GM23248 (cell line): ENCODE measurements around the gene DMC1. TPM values are rescaled to one million over a fixed set of nuclear protein-coding genes. Genes with fewer than 3 reads are reported as not detected.

Experiments
- DNase-seq: peaks from one replicate; pipeline ENCODE4 v3.0.0-alpha.2; 2015
- H2AFZ ChIP-seq: fragments of 200-600 bp; sonication (generic); 2 replicates; pipeline ENCODE4 v1.6.1; 2016; ENCODE audit warnings: antibody characterized with exemption
- H3F3A ChIP-seq: fragments of 200-600 bp; sonication (generic); 2 replicates; pipeline ENCODE4 v1.6.1; 2016; ENCODE audit warnings: mild to moderate bottlenecking, antibody characterized with exemption, mixed run types; ENCODE audit not compliant: insufficient read depth
- H3K27ac ChIP-seq: fragments of 200-600 bp; sonication (generic); 2 replicates; pipeline ENCODE4 v1.5.1; 2016; ENCODE audit warnings: mild to moderate bottlenecking
- H3K27me3 ChIP-seq: fragments of 200-600 bp; sonication (generic); replicated peaks from 2 replicates; pipeline ENCODE4 v1.6.1; 2016; ENCODE audit warnings: mild to moderate bottlenecking; ENCODE audit not compliant: insufficient read depth
- H3K36me3 ChIP-seq: fragments of 200-600 bp; sonication (generic); 2 replicates; pipeline ENCODE4 v1.6.1; 2016; ENCODE audit warnings: low read depth, mild to moderate bottlenecking
- H3K4me1 ChIP-seq: fragments of 200-600 bp; sonication (generic); 2 replicates; pipeline ENCODE4 v1.6.1; 2016; ENCODE audit warnings: mild to moderate bottlenecking; ENCODE audit not compliant: insufficient read depth
- H3K4me2 ChIP-seq: fragments of 200-600 bp; sonication (generic); one replicate; pipeline ENCODE4 v1.6.1; 2016; ENCODE audit warnings: mild to moderate bottlenecking; ENCODE audit not compliant: unreplicated experiment
- H3K4me3 ChIP-seq: fragments of 200-600 bp; sonication (generic); 2 replicates; pipeline ENCODE4 v1.5.1; 2016; ENCODE audit warnings: mild to moderate bottlenecking
- H3K79me2 ChIP-seq: fragments of 200-600 bp; sonication (generic); 2 replicates; pipeline ENCODE4 v1.6.1; 2016; ENCODE audit warnings: mild to moderate bottlenecking; ENCODE audit not compliant: insufficient read depth
- H3K9ac ChIP-seq: fragments of 200-600 bp; sonication (generic); 2 replicates; pipeline ENCODE4 v1.6.1; 2016; ENCODE audit warnings: mild to moderate bottlenecking
- H3K9me2 ChIP-seq: fragments of 200-600 bp; sonication (generic); 2 replicates; pipeline ENCODE4 v1.6.1; 2016; ENCODE audit warnings: mixed run types, mild to moderate bottlenecking, moderate library complexity; ENCODE audit not compliant: insufficient read depth
- H3K9me3 ChIP-seq: fragments of 200-600 bp; sonication (generic); one replicate; pipeline ENCODE4 v1.6.1; 2017; ENCODE audit warnings: low read depth
- H4K20me1 ChIP-seq: fragments of 200-600 bp; sonication (generic); 2 replicates; pipeline ENCODE4 v1.6.0; 2016; ENCODE audit not compliant: insufficient read depth
- EZH2 ChIP-seq: fragments of 200-600 bp; sonication (generic); IDR thresholded peaks from 2 replicates; pipeline ENCODE4 v1.6.1; 2018; ENCODE audit warnings: antibody characterized with exemption, mild to moderate bottlenecking; ENCODE audit not compliant: insufficient read depth, poor library complexity, severe bottlenecking
- EZH2phosphoT487 ChIP-seq: fragments of 200-600 bp; sonication (generic); IDR thresholded peaks from 2 replicates; pipeline ENCODE4 v1.6.1; 2018; ENCODE audit warnings: antibody characterized with exemption, moderate library complexity, mild to moderate bottlenecking, low read depth; ENCODE audit not compliant: insufficient read depth
- WGBS, 2 experiments: methylation state at CpG; one replicate each; pipeline ENCODE4 v1.1.6; 2015 to 2017; ENCODE audit warnings: low lambda C conversion rate in 2 of 2, low coverage in 1 of 2; ENCODE audit errors: missing lambda C conversion rate in 2 of 2; 5-methylcytosine and 5-hydroxymethylcytosine counted together
- in situ Hi-C: fragments of 300-500 bp; cut with MboI; formaldehyde crosslinking; loops from 2 replicates; pipeline ENCODE4 v1.15.0; 2020
- polyA plus RNA-seq: library from polyadenylated mRNA; unstranded; fragments of >200 nt; fragmentation: Nextera tagmentation; extraction: Ambion mirVana; gene quantifications from 2 replicates; pipeline ENCODE4 v1.2.1, GENCODE V29; 2016
- total RNA-seq: library from RNA; depleted of rRNA; stranded (reverse); fragments of >200 nt; shearing (Covaris generic); gene quantifications from 2 replicates; pipeline ENCODE4 v1.2.3, GENCODE V29; 2014

DMC1 gene
- total and polyA plus RNA-seq, 2 experiments from 2014 or later, result 1.4 to 11.8 TPM

DNA sequence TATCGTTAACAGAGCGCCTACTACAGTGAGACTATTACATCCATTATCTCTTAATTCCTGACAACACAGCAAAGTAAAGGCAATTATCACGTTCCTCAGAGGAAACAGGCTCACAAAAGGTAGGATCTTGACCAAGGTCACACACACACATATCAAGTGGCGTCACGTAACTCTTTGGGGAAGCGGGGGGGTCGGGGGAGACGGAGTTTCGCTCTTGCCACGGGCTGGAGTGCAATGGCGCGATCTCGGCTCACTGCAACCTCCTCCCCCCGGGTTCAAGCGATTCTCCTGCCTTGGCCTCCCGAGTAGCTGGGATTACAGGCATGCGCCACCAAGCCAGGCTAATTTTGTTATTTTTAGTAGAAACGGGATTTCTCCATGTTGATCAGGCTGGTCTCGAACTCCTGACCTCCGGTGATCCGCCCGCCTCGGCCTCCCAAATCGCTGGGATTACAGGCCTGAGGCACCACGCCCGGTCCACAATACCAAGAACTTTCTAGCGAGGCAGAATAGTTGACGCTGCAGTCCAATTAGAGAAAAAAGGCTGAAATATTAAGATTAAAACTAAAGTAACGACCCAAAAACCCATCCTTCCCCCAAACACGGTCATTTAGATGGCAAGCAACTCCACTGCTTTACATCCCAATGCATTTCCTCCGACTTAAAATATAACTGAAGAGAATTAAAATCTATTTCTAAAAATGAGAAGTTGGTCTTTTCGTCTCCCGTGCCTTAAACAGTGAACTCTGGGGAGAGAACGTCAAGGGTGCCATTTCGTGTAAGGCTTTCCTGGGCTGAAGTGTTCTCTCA lies 65.0 kb downstream of the DMC1 start:
- Histone ChIP-seq H3K9me2 (no peaks in the 10 kb centered on the region), H3K27me3 (no peaks in the 10 kb centered on the region), H3K9ac (peak overlapping the region; percentile 99), H3K9me3 (no peaks in the 10 kb centered on the region), H3K79me2 (peaks cover 61% of the 10 kb centered on the region), H3K4me3 (peak overlapping the region; percentile 92), H3K4me2 (peak overlapping the region; percentile 100), H3K4me1 (peaks cover 35% of the 10 kb centered on the region), H2AFZ (no peak overlapping the region), H3F3A (peaks cover 40% of the 10 kb centered on the region), H3K36me3 (peaks cover 31% of the 10 kb centered on the region), H4K20me1 (peaks cover 37% of the 10 kb centered on the region), H3K27ac (peak overlapping the region; percentile 99)
- TF ChIP-seq EZH2phosphoT487 (no peak), EZH2 (no peak)
- in situ Hi-C loops, result no loop called here
- DNase-seq, result peak; percentile 74
- 1% methylated on average over 33 to 35 of the region's 35 CpGs for WGBS, 2 experiments

DNA sequence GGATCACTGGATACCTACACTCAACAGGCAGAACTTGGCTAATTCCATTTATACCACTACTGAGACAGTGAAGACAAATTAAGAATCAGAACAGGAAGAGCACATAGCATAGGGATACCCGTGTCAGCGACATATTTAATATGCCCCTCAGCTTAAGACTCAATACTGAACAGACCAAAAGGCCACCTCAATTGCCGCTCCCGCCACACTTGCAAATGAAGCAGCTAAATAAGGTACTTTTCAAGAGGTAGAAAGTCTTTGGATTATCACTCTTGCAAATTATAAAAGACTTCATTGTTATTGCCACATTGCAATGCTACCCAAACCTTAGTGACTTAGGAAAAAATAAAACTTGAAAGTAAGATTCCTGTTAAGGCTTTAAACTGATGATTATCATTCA lies 67.0 kb downstream of the DMC1 start:
- Histone ChIP-seq H3K9ac (peak overlapping the region; percentile 99), H3F3A (peaks cover 59% of the 10 kb centered on the region), H2AFZ (no peak overlapping the region), H3K79me2 (peaks cover 80% of the 10 kb centered on the region), H4K20me1 (peaks cover 37% of the 10 kb centered on the region), H3K4me1 (peaks cover 35% of the 10 kb centered on the region), H3K36me3 (peaks cover 50% of the 10 kb centered on the region), H3K27ac (peak overlapping the region; percentile 99), H3K9me3 (no peaks in the 10 kb centered on the region), H3K9me2 (no peaks in the 10 kb centered on the region), H3K27me3 (no peaks in the 10 kb centered on the region), H3K4me3 (peak overlapping the region; percentile 92), H3K4me2 (peak overlapping the region; percentile 100)
- in situ Hi-C loops, result no loop called here
- TF ChIP-seq EZH2, result no peak
- no peak for TF ChIP-seq EZH2phosphoT487
- WGBS, 2 experiments, result 17 to 21% methylated on average over 4 of the region's 4 CpGs
- no peak for DNase-seq

DNA sequence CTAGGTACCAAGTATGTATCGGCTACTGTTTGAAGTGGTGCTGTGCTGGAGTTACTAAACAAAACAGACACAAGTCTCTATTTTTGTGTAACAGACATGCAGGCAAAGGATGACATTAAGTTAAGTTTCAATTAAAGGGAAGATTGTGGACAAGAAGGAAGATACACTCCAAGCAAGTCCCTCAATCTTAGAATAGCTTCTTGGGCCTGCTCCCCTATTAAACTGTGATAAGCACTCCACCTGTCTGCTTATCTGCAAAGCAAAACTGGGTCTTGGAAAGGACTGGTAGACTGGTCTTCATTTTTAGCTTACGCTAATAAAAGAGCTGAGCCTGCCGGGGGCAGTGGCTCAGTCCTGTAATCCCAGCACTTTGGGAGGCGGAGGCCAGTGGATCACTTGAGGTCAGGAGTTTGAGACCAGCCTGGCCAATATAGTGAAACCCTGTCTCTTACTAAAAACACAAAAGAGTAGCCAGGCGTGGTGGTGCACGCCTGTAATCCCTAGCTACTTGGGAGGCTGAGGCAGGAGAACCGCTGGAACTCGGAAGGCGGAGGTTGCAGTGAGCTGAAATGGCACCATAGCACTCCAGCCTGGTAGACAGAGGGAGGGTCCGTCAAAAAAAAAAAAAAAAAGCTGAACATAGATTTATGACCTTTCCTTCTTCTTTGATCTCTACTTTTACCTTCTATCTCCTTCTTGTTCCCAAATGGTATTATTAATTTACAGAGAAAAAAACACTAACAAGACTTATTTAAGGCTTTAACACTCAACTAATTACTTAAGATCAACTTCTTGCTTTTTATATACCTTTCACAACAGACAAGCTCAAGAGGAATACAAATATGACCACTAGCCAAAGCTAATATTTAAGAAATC lies 67.9 kb downstream of the DMC1 start:
- peaks cover 90% of the 10 kb centered on the region for H3K79me2 ChIP-seq
- WGBS, 2 experiments, result 82 to 83% methylated on average over 10 of the region's 10 CpGs
- peaks cover 59% of the 10 kb centered on the region for H3F3A ChIP-seq
- no peaks in the 10 kb centered on the region for H3K9me2 ChIP-seq
- H2AFZ ChIP-seq, result no peak overlapping the region
- no peaks in the 10 kb centered on the region for H3K9me3 ChIP-seq
- H3K4me1 ChIP-seq, result peaks cover 35% of the 10 kb centered on the region
- H3K4me2 ChIP-seq, result peak overlapping the region; percentile 100
- H3K4me3 ChIP-seq, result peak overlapping the region; percentile 92
- H3K36me3 ChIP-seq, result peaks cover 56% of the 10 kb centered on the region
- H3K27ac ChIP-seq, result peak overlapping the region; percentile 99
- H3K27me3 ChIP-seq, result no peaks in the 10 kb centered on the region
- TF ChIP-seq EZH2, result no peak
- TF ChIP-seq EZH2phosphoT487, result no peak
- H4K20me1 ChIP-seq, result peaks cover 37% of the 10 kb centered on the region
- no peak for DNase-seq
- H3K9ac ChIP-seq, result peak overlapping the region; percentile 99
- in situ Hi-C loops, result no loop called here

DNA sequence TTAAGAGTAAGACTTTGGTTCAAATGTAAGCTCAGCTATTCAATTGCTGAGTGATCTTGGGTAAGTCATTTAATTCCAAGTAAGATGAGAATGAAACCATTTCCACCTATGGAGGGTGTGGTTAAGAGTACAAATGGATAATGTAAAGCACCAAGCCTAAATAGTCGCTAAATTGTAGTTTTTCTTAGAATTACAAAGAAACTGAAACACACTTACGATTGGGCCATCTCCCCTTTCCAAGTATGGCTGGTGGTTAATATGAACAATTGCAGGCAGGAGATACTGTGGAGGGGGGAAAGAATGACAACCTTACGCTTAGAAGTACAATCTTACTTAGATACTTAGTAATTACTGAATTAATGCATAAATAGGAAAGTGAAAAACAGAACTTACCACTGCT lies 72.1 kb downstream of the DMC1 start:
- Histone ChIP-seq H3K9me3 (no peaks in the 10 kb centered on the region), H4K20me1 (peaks cover 20% of the 10 kb centered on the region), H3K4me3 (no peak overlapping the region), H3K79me2 (peaks cover 100% of the 10 kb centered on the region), H3K36me3 (peaks cover 83% of the 10 kb centered on the region), H3K4me2 (no peak overlapping the region), H3K9ac (no peak overlapping the region), H3K9me2 (no peaks in the 10 kb centered on the region), H2AFZ (no peak overlapping the region), H3K27me3 (no peaks in the 10 kb centered on the region), H3F3A (peaks cover 87% of the 10 kb centered on the region), H3K27ac (no peak overlapping the region), H3K4me1 (peaks cover 35% of the 10 kb centered on the region)
- no peak for TF ChIP-seq EZH2
- no peak for TF ChIP-seq EZH2phosphoT487
- no peak for DNase-seq
- in situ Hi-C loops, result no loop called here
- WGBS, 2 experiments, result 94 to 95% methylated on average over 3 of the region's 3 CpGs
